HG03060 (cell line): Measurements from ENCODE around the gene TMSB10.
"Not testable (repeated sequence)": the region's sequence is repeated elsewhere in the genome, so short reads cannot be mapped to it uniquely, and the experiment has no call there.

Experiments used
- ATAC-seq: cut with Tn5 transposase; IDR thresholded peaks from one replicate; pipeline ENCODE4 v1.9.1; 2021; ENCODE audit warnings: low read depth, moderate number of reproducible peaks; ENCODE audit not compliant: unreplicated experiment

Gene TMSB10

GRCh38 chr2:84905181-84906107, at the start of gene TMSB10:
TMSB10 (plus strand) TSS chr2:84905656.
- ATAC-seq = peak; percentile 51

GRCh38 chr2:84855731-84856130, 49.7 kb upstream of the TMSB10 start:
- ATAC-seq = no peak

- ATAC-seq = peak; percentile 47
Observed at GRCh38 chr2:84856787-84857186, 48.7 kb upstream of the TMSB10 start.

- ATAC-seq = no peak
Observed at GRCh38 chr2:84857566-84857965, 47.9 kb upstream of the TMSB10 start.

- ATAC-seq = no peak
Observed at GRCh38 chr2:84858123-84858522, 47.3 kb upstream of the TMSB10 start.

- no peak for ATAC-seq
Observed at GRCh38 chr2:84858937-84859336, 46.5 kb upstream of the TMSB10 start.

- no peak for ATAC-seq
Observed at GRCh38 chr2:84861539-84861938, 43.9 kb upstream of the TMSB10 start.

- no peak for ATAC-seq
Observed at GRCh38 chr2:84862006-84862405, 43.5 kb upstream of the TMSB10 start.

- ATAC-seq = no peak
Observed at GRCh38 chr2:84865181-84865783, 40.2 kb upstream of the TMSB10 start.

- no peak for ATAC-seq
Observed at GRCh38 chr2:84866122-84866521, 39.3 kb upstream of the TMSB10 start.

GRCh38 chr2:84868327-84868726, 37.1 kb upstream of the TMSB10 start:
- ATAC-seq = not testable (repeated sequence)

- no peak for ATAC-seq
Observed at GRCh38 chr2:84870306-84870705, 35.1 kb upstream of the TMSB10 start.

- ATAC-seq = not testable (repeated sequence)
Observed at GRCh38 chr2:84872691-84873090, 32.8 kb upstream of the TMSB10 start.

- ATAC-seq = no peak
Observed at GRCh38 chr2:84873350-84873749, 32.1 kb upstream of the TMSB10 start.

- no peak for ATAC-seq
Observed at GRCh38 chr2:84874381-84875212, 30.9 kb upstream of the TMSB10 start.

- ATAC-seq = no peak
Observed at GRCh38 chr2:84875213-84875560, 30.3 kb upstream of the TMSB10 start.

GRCh38 chr2:84875619-84876018, 29.8 kb upstream of the TMSB10 start:
- not testable (repeated sequence) for ATAC-seq

GRCh38 chr2:84876369-84876768, 29.1 kb upstream of the TMSB10 start:
- no peak for ATAC-seq

- ATAC-seq = no peak
Observed at GRCh38 chr2:84878459-84878858, 27.0 kb upstream of the TMSB10 start.

GRCh38 chr2:84878896-84879583, 26.4 kb upstream of the TMSB10 start:
- no peak for ATAC-seq
